AG04449 (cell line): ENCODE measurements around the gene RTKN.
"Not testable (repeated sequence)": the region's sequence is repeated elsewhere in the genome, so short reads cannot be mapped to it uniquely, and the experiment has no call there.

Source experiments
- CTCF ChIA-PET: fragments of 350-600 bp; formaldehyde crosslinking; extraction: SDS; loops from one replicate; lab custom pipeline; 2021; ENCODE audit warnings: antibody characterized with exemption; lab: Yijun Ruan, JAX
- POLR2A ChIA-PET: fragments of 400-600, 350-600 bp; formaldehyde crosslinking; extraction: SDS; loops from one replicate; lab custom pipeline; 2020; ENCODE audit warnings: antibody characterized with exemption, inconsistent platforms; lab: Yijun Ruan, JAX
- DNase-seq: peaks from one replicate; pipeline ENCODE4 v3.0.0-alpha.2; 2010; ENCODE audit warnings: low read depth, low spot score
- H3K4me3 ChIP-seq: 2 replicates; pipeline ENCODE4 v1.5.1; 2011; ENCODE audit warnings: low read depth, mild to moderate bottlenecking, control low read depth, low read length
- TF ChIP-seq, protein P1 (sequence below): IDR thresholded peaks from one replicate; pipeline ENCODE4 v1.5.1; 2011; ENCODE audit warnings: mild to moderate bottlenecking, moderate library complexity, low read length, control low read depth, inconsistent platforms; ENCODE audit not compliant: insufficient read depth; ENCODE audit errors: missing control alignments

The RTKN gene

DNA sequence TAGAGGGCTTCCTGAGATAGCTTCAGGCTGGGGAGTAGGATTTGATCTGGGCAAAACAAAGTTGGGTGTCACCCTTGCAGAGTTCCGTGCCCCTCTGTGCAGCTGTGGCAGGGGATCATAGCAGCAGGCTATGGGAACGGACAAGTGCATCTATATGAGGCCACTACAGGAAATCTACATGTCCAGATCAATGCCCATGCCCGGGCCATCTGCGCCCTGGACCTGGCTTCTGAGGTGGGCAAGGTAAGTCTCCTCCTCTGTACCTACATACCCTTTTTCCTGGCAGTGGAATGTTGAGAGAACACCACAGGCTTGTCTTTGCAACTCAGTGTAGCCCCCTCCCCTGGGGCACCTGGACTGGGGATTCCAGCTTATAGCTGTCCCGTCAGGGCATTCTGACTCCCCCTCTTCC lies 16.7 kb downstream of the RTKN start:
- H3K4me3 ChIP-seq = no peak overlapping the region
- no peak for DNase-seq
- CTCF ChIA-PET = interaction anchor here (1.7 kb wide), 1 partner anchor 15 kb away, joined by 7 read pairs; no protein-coding TSS in a partner anchor
- POLR2A ChIA-PET = no interaction called here
- TF ChIP-seq, protein P1, sequence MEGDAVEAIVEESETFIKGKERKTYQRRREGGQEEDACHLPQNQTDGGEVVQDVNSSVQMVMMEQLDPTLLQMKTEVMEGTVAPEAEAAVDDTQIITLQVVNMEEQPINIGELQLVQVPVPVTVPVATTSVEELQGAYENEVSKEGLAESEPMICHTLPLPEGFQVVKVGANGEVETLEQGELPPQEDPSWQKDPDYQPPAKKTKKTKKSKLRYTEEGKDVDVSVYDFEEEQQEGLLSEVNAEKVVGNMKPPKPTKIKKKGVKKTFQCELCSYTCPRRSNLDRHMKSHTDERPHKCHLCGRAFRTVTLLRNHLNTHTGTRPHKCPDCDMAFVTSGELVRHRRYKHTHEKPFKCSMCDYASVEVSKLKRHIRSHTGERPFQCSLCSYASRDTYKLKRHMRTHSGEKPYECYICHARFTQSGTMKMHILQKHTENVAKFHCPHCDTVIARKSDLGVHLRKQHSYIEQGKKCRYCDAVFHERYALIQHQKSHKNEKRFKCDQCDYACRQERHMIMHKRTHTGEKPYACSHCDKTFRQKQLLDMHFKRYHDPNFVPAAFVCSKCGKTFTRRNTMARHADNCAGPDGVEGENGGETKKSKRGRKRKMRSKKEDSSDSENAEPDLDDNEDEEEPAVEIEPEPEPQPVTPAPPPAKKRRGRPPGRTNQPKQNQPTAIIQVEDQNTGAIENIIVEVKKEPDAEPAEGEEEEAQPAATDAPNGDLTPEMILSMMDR = no peak

DNA sequence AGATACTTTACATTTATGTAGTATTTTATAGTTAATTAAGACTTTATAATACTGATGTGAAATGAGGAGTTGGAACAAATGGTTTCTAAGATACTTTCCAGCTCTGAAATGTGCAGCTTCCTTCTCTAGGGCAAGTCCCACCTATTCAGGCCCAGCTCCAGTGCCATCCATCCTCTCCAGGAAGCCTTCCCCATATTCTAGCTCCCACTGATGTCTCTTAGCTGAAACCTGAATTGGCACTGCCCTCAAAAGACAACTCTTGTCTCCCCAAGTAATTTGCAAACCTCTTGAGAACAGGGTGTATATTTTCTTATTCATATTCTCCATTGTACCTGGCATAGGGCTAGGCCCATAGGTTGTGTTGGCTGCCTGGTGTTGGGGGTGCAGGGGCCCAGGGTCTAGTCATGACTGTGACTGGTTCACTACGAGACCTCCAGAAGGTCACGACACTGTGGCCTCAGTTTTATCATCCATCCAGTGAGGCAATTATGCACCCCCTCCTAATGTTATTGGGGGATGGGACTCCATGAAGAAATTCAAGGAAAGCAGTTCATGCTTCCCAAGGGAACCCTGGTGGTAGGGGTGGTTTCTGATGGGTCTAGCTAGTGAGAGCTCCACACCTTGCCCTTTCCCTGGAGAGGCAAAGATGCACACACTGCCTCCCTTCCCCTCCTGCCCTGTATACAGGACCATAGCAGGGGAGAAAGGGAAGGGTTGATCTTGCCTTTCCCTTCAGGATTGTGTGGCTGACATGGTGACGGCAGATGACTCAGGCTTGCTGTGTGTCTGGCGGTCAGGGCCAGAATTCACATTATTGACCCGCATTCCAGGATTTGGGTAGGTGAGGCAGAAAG lies 17.4 kb downstream of the RTKN start:
- CTCF ChIA-PET = interaction anchor here (1.7 kb wide), 1 partner anchor 15 kb away, joined by 7 read pairs; no protein-coding TSS in a partner anchor

DNA sequence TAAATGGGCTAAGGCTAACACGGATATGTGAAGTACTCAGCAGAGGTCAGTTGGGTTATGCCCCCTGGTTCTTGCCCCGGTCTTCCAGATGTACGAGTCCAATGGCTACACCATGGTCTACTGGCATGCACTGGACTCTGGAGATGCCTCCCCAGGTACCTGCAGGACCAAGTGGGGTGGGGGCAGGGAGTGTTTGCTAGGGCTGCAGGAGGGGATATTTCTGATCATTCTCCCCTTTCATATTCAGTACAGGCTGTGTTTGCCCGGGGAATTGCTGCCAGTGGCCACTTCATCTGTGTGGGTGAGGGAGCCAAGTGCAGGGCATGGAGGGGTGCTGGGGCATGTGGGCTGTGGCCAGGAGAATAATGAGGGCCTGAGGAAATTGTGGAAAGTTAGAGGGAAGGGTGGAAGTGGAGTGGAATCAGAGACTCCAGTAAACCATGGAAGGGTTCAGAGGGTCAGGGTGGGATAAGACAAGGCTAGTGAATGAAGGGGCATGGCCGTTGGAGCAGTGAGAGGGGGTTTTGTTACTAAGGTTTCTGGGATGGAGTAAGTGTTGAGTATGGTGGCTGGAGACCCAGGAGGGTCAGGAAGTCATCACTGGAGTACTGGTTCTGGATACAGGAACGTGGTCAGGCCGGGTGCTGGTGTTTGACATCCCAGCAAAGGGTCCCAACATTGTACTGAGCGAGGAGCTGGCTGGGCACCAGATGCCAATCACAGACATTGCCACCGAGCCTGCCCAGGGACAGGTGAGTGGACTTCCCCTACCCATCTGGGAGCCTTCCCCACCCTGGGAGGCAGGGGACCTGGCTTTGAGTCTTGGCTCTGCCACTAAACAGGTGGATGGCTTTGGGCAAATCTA lies 18.3 kb downstream of the RTKN start:
- CTCF ChIA-PET = interaction anchor here (1.7 kb wide), 1 partner anchor 16 kb away, joined by 7 read pairs; no protein-coding TSS in a partner anchor
- DNase-seq = no peak
- POLR2A ChIA-PET = interaction anchor here (0.6 to 1.1 kb wide), 2 partner anchors 35 to 48 kb away, joined by 3 to 4 read pairs; partner anchors contain the start of gene WBP1
- TF ChIP-seq, protein P1 = no peak
- no peak overlapping the region for H3K4me3 ChIP-seq

More for the DNA sequence above, 17.4 kb downstream of the RTKN start:
- POLR2A ChIA-PET = interaction anchor here (0.6 kb wide), 1 partner anchor 47 kb away, joined by 4 read pairs; no protein-coding TSS in a partner anchor
- H3K4me3 ChIP-seq = no peak overlapping the region
- TF ChIP-seq, protein P1 = no peak
- no peak for DNase-seq

DNA sequence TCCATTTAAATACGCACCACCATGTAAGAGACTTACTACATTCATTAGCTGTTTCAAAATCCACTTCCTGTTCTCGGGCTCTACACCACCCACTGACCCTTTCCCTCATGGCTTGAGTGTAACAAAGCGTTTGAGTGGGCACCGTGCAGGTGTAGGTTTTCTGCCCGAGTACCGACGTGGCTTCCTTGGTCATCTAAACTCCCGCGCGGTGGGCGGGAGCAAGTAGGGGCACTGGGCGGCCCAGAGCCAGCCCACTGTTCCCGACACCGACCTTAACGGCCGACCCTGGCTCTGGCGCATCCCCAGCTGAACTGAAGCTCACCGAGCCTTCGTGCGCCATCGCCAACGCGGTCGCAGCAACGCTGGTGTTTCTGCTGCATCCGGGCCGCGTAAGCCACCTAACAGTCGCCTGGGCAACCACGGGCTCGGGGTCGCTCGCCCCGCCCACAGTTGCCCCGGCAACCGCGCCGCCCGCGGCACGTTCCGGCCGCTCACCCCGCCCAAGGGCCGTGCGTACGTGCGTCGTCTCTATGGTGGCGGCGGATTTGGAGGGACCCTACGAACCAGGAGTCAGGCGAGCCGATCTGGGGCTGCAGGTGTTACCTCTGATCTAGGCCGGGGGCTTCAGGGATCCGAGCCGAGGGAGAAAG lies 20.4 kb downstream of the RTKN start, which contains the start of the genes C2orf81 and WDR54:
Gene C2orf81 (minus strand): TSS at position 399 of the 650 bp plus-strand sequence. CDS start 59 bp downstream, at position 340.
Gene WDR54 (plus strand): TSS at position 510 of the 650 bp plus-strand sequence. CDS start 424 bp downstream, outside the sequence.
- TF ChIP-seq, protein P1 = no peak
- H3K4me3 ChIP-seq = peak within 1 kb of the TSS; percentile 83
- ChIA-PET POLR2A (interaction anchor here (0.7 kb wide), 1 partner anchor 13 kb away, joined by 3 read pairs; no protein-coding TSS in a partner anchor), CTCF (interaction anchor here (0.8 to 3.1 kb wide), 6 partner anchors 9 to 87 kb away, joined by 3 to 14 read pairs (median 3); partner anchors contain the start of gene WBP1)
- no peak for DNase-seq

DNA sequence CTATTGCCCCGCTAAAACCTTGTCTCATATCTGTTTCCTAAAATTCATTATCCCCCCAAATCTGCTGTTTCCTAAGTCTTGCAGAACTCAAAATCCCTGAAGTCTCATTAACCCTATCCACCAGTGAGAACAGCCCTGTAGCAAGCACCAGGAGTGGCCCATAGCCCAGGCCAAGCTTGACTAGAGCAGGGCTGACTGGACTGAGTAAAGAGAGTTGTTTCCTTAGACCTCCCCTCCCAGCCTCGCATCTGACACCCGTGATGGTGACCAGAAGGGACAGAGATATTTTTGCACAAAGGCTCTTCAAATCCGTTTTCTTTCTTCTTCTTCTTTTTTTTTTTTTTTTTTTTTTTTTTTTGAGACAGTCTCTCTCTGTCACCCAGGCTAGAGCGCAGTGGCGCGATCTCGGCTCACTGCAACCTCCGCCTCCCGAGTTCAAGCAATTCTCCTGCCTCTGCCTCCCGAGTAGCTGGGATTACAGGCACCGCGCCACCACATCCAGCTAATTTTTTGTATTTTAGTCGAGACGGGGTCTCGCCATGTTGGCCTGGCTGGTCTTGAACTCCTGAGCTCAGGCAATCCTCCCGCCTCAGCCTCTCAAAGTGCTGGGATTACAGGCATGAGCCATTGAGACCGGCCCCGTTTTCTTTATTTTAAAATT lies 21.2 kb downstream of the RTKN start:
- not testable (repeated sequence) for DNase-seq, H3K4me3 ChIP-seq
- POLR2A ChIA-PET = interaction anchor here (0.7 kb wide), 1 partner anchor 12 kb away, joined by 3 read pairs; no protein-coding TSS in a partner anchor
- CTCF ChIA-PET = interaction anchor here (0.8 to 3.1 kb wide), 5 partner anchors 8 to 86 kb away, joined by 3 to 14 read pairs (median 3); no protein-coding TSS in a partner anchor
